Suppressor macrophage treated with lipopolysaccharide for 4 hours (primary cell): ENCODE results near the gene PTPRN2.
"Not testable (repeated sequence)": the region's sequence is repeated elsewhere in the genome, so short reads cannot be mapped to it uniquely, and the experiment has no call there.

Experiments used
- DNase-seq: peaks from one replicate; pipeline ENCODE4 v3.0.0-alpha.2; 2020

The PTPRN2 gene

GRCh38 chr7:157671358-157672255 lies 916.0 kb downstream of the PTPRN2 start:
- DNase-seq = no peak

- no peak for DNase-seq
Measured at GRCh38 chr7:157670490-157671357, 916.9 kb downstream of the PTPRN2 start.

GRCh38 chr7:157669768-157670351 lies 917.8 kb downstream of the PTPRN2 start:
- DNase-seq = no peak

- DNase-seq = no peak
Measured at GRCh38 chr7:157668884-157669767, 918.5 kb downstream of the PTPRN2 start.

- no peak for DNase-seq
Measured at GRCh38 chr7:157668221-157668883, 919.3 kb downstream of the PTPRN2 start.

- no peak for DNase-seq
Measured at GRCh38 chr7:157667731-157668130, 919.9 kb downstream of the PTPRN2 start.

GRCh38 chr7:157667261-157667660 lies 920.4 kb downstream of the PTPRN2 start:
- no peak for DNase-seq

- no peak for DNase-seq
Measured at GRCh38 chr7:157666530-157667040, 921.0 kb downstream of the PTPRN2 start.

- DNase-seq = not testable (repeated sequence)
Measured at GRCh38 chr7:157665634-157665988, 922.0 kb downstream of the PTPRN2 start.

- DNase-seq = no peak
Measured at GRCh38 chr7:157664871-157665633, 922.6 kb downstream of the PTPRN2 start.

- no peak for DNase-seq
Measured at GRCh38 chr7:157664034-157664433, 923.6 kb downstream of the PTPRN2 start.

- DNase-seq = no peak
Measured at GRCh38 chr7:157662981-157663716, 924.5 kb downstream of the PTPRN2 start.

- no peak for DNase-seq
Measured at GRCh38 chr7:157662110-157662791, 925.4 kb downstream of the PTPRN2 start.

GRCh38 chr7:157661611-157661975 lies 926.0 kb downstream of the PTPRN2 start:
- no peak for DNase-seq

GRCh38 chr7:157660971-157661610 lies 926.5 kb downstream of the PTPRN2 start:
- DNase-seq = no peak

GRCh38 chr7:157658851-157659412 lies 928.7 kb downstream of the PTPRN2 start:
- DNase-seq = no peak

GRCh38 chr7:157657741-157658740 lies 929.6 kb downstream of the PTPRN2 start:
- DNase-seq = peak; percentile 1
